Mucosa of descending colon (tissue), 3 donors: ENCODE results near the gene ST3GAL5. TPM values are rescaled to one million over a fixed set of nuclear protein-coding genes. Genes with fewer than 3 reads are reported as not detected.

Experiments
- ATAC-seq: fragments of 200-7000 bp; cut with Tn5 transposase; one replicate; pipeline ENCODE4 v1.9.1; 2020; ENCODE audit warnings: mild to moderate bottlenecking, moderate library complexity
- DNase-seq, 3 donors: peaks; one replicate each; pipeline ENCODE4 v3.0.0-alpha.2; 2020
- H3K36me3 ChIP-seq: fragments of 200-600 bp; one replicate; pipeline ENCODE4 v1.8.0; 2021; ENCODE audit warnings: low read depth, mild to moderate bottlenecking
- H3K4me1 ChIP-seq: fragments of 200-600 bp; one replicate; pipeline ENCODE4 v1.8.0; 2021; ENCODE audit warnings: low read depth, mild to moderate bottlenecking
- H3K4me3 ChIP-seq: fragments of 200-600 bp; one replicate; pipeline ENCODE4 v1.8.0; 2021; ENCODE audit warnings: mild to moderate bottlenecking
- H3K9me3 ChIP-seq: fragments of 200-600 bp; one replicate; pipeline ENCODE4 v1.8.0; 2021; ENCODE audit warnings: mild to moderate bottlenecking
- CTCF ChIP-seq: fragments of 200-600 bp; IDR thresholded peaks from one replicate; pipeline ENCODE4 v1.8.0; 2022; ENCODE audit warnings: antibody characterized with exemption, mild to moderate bottlenecking
- intact Hi-C, 2 donors: fragments of 100-400 bp; cut with DNase I in 1 of 2; cut with micrococcal nuclease in 1 of 2; formaldehyde crosslinking; loops; one replicate each; pipeline versions ENCODE4 v1.11.0 to v1.11.1; 2022; cut with DNase I, micrococcal nuclease
- total RNA-seq, 3 donors: library from RNA; stranded (reverse); fragmentation: NEBNext Ultra II Directional in 2 of 3; extraction: Animal tissue kit (Norgen Biotek cat#: 25700) in 2 of 3; gene quantifications; one replicate each; pipeline versions ENCODE4 v1.2.1 to v1.2.4, GENCODE V29; 2021 to 2023
- donor health status: DM: no; HTN: no; CAD: no; lungs with moderate emphysema.
- donor health status: DM: no; HTN: no; CAD: no.
- donor health status: DM: no; HTN: yes; CAD: no.

The ST3GAL5 gene
- total RNA-seq, 3 donors from 2014 or later = 5.0 to 19.0 (median 5.4) TPM

- TF ChIP-seq CTCF = no peak
- no peaks in the 10 kb centered on the region for H3K4me1 ChIP-seq
- no peak for ATAC-seq
- H3K36me3 ChIP-seq = no peaks in the 10 kb centered on the region
- DNase-seq = no peak
- no peak overlapping the region for H3K4me3 ChIP-seq
- intact Hi-C loops = no loop called here
- H3K9me3 ChIP-seq = no peaks in the 10 kb centered on the region
Observed at GRCh38 chr2:85802354-85803103, 86.3 kb downstream of the ST3GAL5 start.

- TF ChIP-seq CTCF = no peak
- DNase-seq (no peak), ATAC-seq (no peak)
- Histone ChIP-seq H3K9me3 (no peaks in the 10 kb centered on the region), H3K4me3 (no peak overlapping the region), H3K36me3 (no peaks in the 10 kb centered on the region), H3K4me1 (no peaks in the 10 kb centered on the region)
- intact Hi-C loops = no loop called here
Observed at GRCh38 chr2:85801871-85802270, 86.9 kb downstream of the ST3GAL5 start.

- Histone ChIP-seq H3K36me3 (no peaks in the 10 kb centered on the region), H3K4me3 (no peak overlapping the region), H3K4me1 (no peaks in the 10 kb centered on the region), H3K9me3 (no peaks in the 10 kb centered on the region)
- TF ChIP-seq CTCF = no peak
- intact Hi-C loops = no loop called here
- ATAC-seq = no peak
- DNase-seq = no peak
Observed at GRCh38 chr2:85800586-85800985, 88.2 kb downstream of the ST3GAL5 start.

- DNase-seq = no peak
- intact Hi-C loops = no loop called here
Observed at GRCh38 chr2:85799215-85799956, 89.4 kb downstream of the ST3GAL5 start.

GRCh38 chr2:85797921-85798320 is 90.9 kb downstream of the ST3GAL5 start:
- no peak overlapping the region for H3K4me3 ChIP-seq
- intact Hi-C loops = no loop called here
- H3K9me3 ChIP-seq = no peaks in the 10 kb centered on the region
- DNase-seq = no peak
- H3K36me3 ChIP-seq = no peaks in the 10 kb centered on the region
- no peak for TF ChIP-seq CTCF
- H3K4me1 ChIP-seq = no peaks in the 10 kb centered on the region
- ATAC-seq = no peak

More at GRCh38 chr2:85799215-85799956, 89.4 kb downstream of the ST3GAL5 start:
- Histone ChIP-seq H3K36me3 (no peaks in the 10 kb centered on the region), H3K4me3 (no peak overlapping the region), H3K4me1 (no peaks in the 10 kb centered on the region), H3K9me3 (no peaks in the 10 kb centered on the region)
- ATAC-seq = peak; percentile 58
- no peak for TF ChIP-seq CTCF
